ENCODE results near the gene IMPA2. TPM values are rescaled to one million over a fixed set of nuclear protein-coding genes. Genes with fewer than 3 reads are reported as not detected.

IMPA2 gene
- polyA plus RNA-seq, 5 donors, result 66.2 to 88.3 (median 74.5) TPM

GRCh38 chr18:12046046-12046750 lies 64.9 kb downstream of the IMPA2 start:
- no peak for DNase-seq

DNA sequence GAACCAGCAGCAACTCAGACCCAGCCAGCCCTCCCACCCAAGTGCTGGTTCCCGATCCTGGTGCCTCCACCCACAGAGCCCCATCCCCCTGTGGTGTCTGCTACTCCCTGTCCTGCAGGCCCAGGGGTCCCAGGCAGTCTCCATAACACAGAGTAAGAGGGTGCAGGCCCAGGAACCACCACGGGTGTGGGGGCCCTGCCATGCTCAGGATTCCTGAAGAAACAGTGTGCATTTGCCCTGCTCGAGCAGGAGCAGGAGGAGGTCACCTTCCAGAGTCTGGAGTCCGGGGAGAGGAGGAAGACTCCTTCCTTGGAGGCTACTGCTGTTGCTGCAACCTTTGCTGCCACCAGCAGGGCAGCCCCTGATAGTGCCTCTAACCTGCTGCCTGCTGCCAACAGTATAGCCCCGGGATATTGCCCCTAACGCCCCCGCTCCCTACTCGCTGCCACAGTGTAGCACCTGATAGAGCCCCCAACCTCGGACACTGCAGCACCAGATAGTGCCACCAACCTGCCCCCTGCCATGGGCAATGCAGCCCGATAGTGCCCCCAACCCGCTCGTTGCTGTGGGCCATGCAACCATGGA lies 65.5 kb downstream of the IMPA2 start:
- no peak for DNase-seq

DNA sequence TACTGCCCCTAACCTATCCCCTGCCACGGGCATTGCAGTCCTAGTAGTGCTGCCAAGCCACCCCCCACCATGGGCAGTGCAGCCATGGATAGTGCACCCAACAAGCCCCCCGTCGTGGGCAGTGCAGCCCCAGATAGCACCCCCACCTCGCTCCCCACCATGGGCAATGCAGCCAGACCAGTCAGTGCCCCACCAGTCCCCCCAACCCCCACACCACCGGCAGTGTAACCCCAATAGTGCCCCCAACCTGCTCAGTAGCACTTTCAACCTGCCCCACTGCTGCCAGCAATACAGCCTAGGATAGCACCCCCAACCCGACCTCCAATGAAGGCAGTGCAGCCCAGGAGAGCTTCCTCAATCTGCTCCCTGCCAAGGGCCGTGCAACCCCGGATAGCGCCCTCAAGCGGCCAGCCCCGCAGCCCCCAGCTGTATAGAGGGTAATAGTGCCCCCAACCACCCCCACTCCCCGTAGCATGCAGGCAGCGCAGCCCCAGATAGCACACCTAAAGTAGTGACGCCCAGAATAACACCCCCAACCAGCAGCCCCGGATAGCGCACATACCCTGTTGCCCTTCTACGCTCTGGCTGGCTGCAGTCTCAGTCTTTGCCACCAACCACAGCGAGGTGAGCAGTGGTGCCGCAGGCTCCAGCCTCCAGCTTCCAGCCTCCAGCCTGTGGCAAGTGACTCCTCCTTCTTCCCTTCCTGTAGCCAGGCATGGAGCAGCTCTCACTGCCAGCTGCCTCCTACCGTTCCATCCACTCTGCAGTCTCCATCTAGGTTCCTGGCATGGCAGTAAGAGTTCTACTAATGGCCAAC lies 66.9 kb downstream of the IMPA2 start:
- no peak for DNase-seq

GRCh38 chr18:12048827-12049175 lies 67.5 kb downstream of the IMPA2 start:
- no peak for DNase-seq

DNA sequence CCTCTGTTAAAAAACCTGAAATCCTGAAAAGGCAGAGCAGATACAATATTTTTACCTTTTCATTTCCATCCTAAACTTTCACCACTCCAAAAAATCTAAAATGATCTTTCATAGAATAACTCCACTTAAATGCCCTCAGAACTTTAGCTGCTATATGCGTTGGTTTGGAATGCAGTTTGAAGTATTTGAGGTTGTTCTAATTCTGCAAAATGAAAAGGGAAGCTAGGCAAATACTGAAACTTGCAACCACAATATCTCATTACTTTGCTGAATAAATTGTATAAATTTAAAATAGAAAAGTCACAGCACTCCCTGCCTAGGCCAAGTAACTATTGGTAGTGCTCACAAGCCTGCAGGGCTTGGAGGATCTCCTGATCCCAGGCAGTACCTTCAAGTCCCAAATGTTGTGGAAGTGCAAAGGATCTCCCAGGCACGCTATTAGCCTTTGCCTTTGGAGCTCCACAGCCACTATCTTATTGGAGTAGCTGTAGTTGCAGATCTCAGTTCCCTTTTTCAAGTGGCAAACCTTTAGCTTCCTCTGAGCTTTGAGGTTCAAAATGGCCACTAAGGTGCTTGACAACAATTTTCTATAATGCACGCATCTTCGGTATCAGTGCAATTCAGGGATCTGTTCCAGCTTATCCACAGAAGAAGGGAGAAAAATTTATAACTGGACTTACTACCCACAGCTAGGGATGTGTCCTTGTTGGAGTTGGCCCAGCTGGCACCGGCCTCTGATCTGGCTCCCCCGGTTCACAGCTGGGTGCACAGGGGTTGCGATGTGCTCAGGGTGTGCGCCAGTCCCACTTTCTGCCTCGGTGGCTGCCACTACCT lies 68.9 kb downstream of the IMPA2 start:
- no peak for DNase-seq

- DNase-seq, result no peak
These were observed 71.6 kb downstream of the IMPA2 start for GRCh38 chr18:12052866-12053265.

- DNase-seq, result no peak
These were observed 72.0 kb downstream of the IMPA2 start for GRCh38 chr18:12053289-12053688.

- DNase-seq, result no peak
These were observed 75.0 kb downstream of the IMPA2 start for GRCh38 chr18:12056034-12056883.

DNA sequence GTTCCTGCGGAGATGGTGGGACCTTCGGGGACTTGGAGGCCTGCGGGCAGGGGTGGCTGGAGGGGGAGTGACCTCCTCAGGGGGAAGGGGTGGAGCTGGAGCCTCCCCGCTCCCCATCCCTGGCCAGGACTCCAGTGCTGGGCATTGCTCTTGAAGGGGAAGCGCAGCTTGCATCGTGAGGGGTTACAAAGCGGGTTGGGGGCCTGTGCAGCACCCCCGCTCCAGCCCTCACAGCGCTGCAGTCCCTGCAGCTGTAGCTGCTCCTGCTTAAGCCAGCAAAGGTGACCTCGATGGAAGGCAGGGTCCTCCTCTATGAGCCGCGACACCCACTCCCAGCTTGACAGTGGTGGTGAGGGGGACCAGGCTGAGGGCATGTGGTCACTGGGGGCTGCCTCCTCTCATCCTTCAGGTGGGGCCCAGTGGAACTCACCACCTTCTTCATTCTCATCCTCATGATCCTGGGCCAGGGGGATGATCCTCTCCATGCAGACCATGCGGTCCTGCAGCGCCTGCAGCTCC lies 75.6 kb downstream of the IMPA2 start:
- no peak for DNase-seq

DNA sequence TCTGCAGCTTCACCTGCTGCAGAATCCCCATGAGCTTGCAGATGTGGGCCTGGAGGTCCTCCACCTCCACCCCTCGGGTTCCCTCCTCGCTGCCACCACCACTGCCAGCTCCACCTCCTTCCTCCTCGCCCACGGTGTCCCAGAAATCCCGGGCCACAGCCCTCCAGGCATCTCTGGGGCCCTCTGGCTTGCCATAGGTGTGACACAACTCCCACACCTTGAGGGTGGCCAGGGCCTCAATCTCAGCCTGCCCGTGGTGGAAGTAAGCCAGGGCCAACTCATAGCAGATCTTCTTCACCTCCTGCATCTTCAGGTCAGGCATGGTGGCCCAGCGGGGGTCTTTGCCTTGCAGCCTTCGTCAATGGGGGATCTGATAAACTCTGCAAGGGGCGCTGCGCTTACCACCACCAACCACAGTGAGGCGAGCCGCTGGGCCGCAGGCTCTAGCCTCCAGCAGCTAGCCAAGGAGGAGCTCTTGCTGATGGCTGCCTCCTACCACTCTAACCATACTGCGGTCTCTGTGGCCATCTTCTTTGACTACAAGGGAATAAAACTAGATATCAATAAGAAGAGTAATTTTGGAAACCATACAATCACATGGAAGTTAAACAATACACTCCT lies 76.2 kb downstream of the IMPA2 start:
- DNase-seq, result no peak

DNA sequence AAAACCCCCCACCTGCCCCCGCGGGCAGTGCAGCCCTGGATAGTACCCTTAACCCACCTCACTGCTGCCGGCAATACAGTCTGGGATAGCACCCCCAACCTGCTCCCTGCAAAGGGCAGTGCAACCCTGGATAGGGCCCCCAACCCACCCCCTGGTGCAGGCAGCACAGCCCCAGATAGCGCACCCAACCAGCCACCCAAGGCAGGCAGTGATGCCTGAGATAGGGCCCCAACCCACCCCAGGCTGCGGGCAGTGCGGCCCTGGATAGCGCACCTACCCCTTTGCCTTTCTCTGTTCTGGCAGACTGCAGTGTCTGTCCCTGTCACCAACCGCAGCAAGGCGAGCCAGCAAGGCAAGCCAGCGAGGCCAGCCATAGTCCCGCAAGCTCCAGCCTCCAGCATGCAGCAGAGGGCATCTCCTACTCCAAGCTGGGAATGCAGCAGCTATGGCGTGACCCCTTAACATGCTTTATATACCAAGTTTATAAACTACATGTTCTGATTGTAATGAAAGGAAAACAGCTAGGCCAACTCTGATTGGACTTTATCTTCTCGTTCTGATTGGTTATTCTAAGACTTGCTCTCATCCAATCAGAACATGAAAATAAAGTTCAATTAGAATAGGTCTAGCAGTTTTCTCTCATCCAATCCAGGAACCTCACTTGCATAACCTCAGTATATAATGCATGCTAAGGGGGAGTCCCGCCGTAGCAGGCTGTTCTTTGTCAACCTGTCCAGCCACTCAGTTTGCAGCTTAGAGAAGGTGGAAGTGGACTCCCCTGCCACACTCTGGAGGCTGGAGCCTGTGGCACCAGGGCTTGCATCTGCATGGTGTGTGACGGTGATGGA lies 78.3 kb downstream of the IMPA2 start:
- no peak for DNase-seq

DNA sequence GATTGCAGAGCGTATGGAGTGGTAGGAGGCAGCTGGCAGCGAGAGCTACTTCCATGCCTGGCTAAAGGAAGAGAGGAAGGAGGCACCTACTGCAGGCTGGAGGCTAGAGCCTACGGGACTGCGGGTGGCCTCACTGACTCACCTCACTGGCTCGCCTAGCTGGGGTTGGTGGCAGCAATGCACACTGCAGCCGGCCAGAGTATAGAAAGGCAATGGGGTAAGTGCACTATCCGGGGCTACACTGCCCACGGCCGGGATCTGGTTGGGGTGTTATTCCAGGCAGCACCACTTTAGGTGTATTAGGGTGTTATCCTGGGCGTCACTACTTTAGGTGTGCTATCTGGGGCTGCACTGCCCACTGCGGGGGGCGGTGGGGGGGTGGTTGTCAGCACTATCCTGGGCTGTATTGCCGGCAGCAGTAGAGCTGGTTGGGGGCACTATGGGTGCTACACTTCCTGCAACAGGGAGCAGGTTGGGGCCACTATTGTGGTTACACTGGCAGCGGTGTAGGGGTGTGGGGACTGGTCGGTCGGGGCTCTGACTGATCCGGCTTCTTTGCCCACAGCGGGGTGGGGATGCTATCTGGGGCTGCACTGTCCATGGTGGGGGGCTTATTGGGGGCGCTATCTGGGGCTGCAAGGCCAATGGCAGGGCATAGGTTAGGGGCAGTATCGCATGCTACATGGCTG lies 79.0 kb downstream of the IMPA2 start:
- DNase-seq, result no peak

DNA sequence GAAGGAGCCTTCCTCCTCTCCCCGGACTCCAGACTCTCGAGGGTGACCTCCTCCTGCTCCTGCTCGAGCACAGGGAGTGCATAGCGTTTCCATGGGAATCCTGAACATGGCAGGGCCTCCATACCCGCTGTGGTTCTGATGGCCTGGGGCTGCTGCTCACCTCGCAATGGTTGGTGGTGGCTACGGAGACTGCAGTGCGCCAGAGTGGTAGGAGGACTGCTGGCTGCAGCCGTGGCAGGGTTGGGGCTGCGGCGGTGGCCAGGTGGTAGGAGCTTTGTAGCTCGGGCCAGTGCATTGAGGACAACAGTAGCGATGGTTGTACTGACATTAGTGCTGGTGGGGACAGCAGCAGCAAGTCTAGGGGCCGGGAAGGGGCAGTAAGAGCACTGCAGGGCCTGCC lies 80.4 kb downstream of the IMPA2 start:
- no peak for DNase-seq

DNA sequence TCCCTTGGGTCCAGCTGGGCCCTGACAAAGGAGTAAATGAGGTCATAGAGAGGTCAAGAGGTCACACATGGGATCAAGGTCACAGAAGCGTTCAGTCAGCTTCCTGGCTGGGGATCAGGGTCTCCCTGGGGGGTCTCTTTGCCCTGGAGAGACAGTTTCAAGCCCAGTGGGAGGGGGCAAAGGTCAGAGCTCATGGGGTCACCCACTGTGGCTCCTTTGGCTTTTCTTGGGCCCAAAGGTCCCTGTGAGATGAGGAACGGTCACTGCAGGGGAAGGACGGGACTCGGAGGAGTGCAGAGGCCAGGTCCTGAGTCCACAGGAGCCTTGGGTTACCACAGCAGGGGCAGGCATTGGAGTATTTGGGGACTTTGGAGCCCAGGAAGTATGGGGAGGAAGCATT lies 81.7 kb downstream of the IMPA2 start:
- no peak for DNase-seq

GRCh38 chr18:12064086-12064763 lies 82.9 kb downstream of the IMPA2 start:
- no peak for DNase-seq

DNA sequence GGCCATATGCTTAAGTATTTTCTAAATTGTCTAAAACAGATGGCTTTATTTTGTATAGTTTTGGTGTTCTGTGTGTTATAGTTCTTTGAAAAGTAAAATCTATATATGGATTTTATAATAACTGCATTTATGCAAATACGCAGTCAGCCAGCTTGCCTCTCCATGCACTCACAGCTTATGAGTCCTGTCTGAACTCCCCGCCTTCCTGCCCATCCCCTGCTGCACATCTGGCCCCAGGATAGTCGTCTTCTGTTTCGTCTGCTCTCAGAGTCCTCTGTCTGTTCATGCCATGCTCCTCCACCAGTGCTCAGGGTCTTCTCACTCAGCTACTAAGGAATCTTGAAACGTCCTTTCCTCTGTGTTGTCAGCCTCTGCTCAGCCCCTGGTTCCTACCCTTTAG lies 84.1 kb downstream of the IMPA2 start:
- DNase-seq, result no peak

DNA sequence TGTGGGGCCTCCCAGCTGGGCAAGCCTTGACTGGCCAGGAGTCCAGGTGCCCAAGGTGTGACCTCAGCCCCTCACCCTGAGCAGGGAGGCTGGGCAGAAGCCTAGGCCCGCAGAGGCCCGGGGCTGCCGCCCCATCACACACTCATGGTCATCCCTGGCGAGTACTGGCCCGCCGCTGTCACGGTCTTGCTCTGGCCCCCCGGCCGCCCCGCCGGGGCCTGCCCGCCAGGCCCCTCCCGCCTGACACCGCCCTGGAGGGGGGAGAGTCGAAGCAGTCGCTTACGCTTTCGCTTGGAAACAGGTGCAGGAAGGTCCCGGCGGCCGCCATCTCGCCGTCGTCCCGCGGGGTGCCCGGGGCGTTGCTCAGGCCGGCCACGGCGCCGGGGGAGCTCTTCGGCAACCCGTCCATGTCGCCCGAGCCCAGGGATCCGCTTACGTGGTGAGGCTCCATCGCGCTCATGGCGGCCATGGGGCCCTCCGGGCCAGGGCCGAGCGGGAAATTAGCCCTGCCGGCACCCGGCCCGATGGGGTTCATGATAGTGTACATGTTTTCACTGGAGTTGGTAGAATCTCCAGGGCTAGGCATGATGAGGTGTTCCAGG lies 85.7 kb downstream of the IMPA2 start:
- DNase-seq, result no peak

DNA sequence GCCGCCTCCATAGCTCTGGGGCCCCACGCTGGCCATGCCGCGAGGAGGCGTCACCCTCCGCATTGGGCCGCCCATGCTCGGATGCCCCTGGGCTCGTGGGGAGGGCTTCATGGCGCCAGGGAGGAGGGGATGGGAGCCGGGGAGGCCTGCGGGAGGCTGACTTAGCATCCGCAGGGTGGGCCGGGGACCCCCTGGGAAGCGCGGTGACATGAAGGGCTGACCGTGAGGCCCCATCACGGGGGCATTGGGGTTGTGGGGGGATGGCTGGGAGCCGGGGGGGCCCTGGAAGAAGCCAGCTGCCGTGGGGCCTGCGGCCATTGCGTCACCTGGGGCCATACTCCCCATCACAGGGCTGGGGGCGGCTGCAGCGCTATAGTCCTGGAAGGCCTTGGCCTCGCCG lies 86.4 kb downstream of the IMPA2 start:
- DNase-seq, result no peak
